Epithelial cell of prostate (primary cell): ENCODE measurements around the gene ZYG11B.
"Not testable (repeated sequence)": the region's sequence is repeated elsewhere in the genome, so short reads cannot be mapped to it uniquely, and the experiment has no call there.

Experiments
- DNase-seq: peaks from one replicate; pipeline ENCODE4 v3.0.0-alpha.2; 2011; ENCODE audit warnings: low read depth, low spot score
- H3K27ac ChIP-seq: fragments of 450-650 bp; 2 replicates; pipeline ENCODE4 v1.5.1; 2017; ENCODE audit warnings: mild to moderate bottlenecking

Gene ZYG11B

DNA sequence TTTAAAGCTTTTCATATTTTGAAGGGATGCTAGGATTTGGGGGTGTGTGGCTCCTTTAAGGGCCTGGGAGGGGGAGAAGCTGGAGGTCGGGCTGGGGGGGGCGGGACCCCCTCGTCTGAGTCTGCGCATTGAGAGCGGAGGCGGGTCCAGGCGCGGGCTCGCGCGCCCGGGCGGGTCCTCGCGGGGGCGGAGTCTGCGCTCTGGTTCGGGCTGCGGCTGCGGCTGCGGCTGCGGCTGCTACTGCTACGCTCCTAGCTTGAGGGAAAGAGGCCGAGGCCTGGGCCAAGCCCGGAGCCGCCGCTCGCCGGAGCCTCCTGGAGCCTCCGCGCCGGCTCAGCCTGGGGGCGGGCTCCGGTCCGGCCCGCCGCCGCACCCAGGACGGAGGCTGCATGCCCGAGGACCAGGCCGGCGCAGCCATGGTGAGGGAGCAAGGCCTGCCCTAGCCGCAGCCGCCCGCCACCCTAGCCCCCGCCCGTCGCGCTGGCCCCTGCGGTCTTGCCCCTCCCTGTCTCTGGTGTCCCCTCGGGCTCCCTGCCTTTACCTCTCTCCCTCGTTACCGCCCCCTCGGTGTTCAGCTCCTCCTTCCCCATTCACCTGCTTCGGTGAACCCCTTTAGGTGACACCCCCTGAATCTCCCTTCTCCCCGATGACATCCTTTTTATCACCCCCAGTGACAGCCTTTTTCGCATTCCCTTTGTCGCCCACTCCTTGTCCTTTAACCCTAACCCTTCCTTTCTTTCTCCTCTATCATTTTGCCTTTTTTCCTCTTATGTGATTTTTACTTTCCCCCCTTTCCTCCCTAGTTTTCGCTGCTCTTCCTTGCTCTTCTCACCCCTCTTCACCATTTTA is at the start of gene ZYG11B:
Gene ZYG11B (plus strand): TSS at position 189 of the 849 bp plus-strand sequence. CDS start 201 bp downstream, at position 390.
- peak within 1 kb of the TSS; percentile 35 for H3K27ac ChIP-seq
- DNase-seq = no peak

DNA sequence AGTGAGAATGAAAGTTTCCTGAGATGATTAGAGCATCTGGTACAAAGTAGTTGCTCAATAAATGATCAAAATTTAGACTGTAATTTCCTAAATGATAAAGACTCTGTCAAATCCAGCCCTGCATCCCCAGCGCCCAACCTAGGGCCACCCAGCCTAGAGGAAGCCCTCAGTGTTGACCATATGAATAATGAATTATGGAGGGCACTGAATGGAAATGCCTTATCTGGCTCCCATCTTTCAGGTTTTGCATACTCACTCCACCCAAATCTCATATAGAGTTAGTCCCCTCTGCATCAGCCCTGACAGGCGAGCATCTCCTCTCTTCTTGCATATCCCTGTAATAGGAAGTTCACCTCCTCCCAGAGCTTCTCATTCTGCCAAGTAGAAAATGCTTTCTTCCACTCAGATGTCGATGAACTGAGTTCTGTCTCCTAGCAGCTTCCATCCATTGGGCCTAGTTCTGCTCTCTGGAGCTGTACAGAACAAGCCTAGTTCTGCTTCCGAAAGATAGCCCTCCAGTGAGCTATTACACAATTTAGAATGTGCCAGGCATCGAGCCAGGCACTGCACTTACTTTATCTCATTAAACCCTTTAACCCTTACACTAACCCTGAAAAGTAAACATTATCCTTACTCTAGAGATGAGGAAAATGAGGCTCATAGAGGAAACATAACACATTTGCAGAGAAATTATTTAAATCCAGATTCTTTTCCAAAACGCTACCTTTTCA is 49.0 kb upstream of the ZYG11B start:
- DNase-seq = no peak
- no peak overlapping the region for H3K27ac ChIP-seq

DNA sequence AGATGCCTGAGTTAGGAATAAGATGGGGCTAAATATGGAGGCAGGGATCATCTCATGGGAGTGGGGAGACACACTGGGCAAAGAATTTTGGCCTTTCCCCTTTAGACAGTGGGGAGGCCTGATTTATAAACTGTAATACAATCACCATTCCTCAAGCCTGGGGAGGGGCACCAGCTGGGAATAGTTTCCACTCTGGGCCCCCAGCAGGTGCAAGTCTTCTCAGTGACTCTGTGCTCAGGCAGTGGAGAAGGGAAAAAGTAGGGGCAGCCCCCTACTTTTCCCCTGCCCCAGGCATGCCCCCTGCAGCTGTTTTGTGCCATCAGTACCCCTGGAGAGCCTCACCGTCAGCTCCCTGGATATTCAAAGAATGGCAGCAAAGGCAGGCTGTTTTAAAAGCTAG is 47.2 kb upstream of the ZYG11B start:
- no peak for DNase-seq

DNA sequence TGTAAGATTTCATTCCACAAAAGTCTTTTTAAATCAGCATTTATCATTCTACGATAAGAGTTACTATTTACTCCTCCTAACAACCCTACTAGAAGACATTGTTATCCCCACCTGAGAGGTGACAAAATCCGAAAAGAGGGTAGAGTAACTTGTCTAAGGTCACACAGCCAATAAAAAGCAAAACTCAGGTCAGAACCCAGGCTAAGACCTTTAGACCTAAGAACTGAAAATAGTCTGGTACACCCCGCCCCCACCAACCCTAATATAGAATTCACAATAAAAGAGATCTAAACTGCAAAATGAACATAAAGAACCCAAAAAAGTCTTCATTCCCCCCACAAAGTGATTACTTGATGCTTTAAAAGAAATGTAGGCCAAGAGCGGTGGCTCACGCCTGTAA is 46.8 kb upstream of the ZYG11B start:
- DNase-seq = no peak
- no peak overlapping the region for H3K27ac ChIP-seq

More for the DNA sequence above, 47.2 kb upstream of the ZYG11B start:
- no peak overlapping the region for H3K27ac ChIP-seq

DNA sequence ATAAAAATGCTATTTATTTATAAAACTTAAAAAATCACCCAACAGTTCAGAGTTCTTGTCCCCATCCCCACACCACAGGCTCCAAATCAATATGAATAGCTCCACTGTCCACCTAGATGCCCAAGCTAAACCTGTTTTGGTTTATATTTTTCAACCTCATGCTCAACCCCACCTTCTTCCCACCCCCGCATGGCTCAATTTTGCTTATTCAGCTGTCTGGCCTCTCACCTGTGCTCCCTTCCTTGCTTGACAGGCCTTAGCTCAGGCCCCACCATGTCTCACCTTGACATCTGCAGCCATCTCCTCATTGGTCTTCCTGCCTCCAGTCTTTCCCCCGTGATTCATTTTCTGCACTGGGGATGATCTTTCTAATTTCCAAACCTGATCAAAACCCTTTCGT is 45.9 kb upstream of the ZYG11B start:
- H3K27ac ChIP-seq = no peak overlapping the region

DNA sequence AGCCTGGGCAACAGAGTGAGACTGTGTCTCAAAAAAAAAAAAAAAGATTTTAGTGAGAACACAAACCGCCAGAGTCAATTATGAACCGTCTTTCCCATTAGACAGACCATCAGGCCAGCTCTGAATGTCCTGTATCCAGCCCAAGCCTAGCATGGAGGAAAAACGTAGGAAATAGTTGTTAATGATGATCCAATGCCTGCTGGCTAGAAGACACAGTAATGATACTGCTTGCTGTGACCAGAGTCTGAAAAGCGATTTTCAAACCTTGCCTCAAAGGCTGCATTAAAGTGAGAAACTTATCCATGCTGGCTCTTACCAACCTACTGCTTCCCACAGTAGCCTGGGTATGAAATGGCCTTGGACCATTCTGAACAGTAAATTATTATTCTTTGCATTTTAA is 45.1 kb upstream of the ZYG11B start:
- no peak overlapping the region for H3K27ac ChIP-seq
- DNase-seq = no peak

More for the DNA sequence above, 45.9 kb upstream of the ZYG11B start:
- DNase-seq = no peak

DNA sequence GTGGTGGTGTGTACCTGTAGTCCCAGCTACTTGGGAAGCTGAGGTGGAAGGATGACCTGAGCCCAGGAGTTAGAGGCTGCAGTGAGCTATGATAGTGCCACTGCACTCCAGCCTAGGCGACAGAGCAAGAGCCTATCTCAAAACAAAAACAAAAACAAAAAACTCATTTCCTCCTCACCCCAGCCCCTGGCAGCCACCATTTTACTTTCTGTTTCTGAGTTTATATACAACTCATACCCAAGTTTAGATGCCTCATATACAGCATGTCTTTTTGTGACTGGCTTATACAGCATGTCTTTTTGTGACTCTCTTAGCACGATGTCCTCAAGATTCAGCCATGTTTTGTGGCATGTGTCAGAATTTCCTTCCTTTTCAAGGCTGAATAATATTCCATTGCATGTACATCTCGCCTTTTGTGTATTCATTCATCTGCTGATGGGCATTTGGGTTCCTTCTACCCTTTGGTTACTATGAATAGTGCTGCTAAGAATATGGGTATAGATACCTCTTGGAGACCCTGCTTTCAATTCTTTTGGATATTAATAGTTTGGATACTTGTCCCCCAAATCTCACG is 42.8 kb upstream of the ZYG11B start:
- DNase-seq = no peak
- no peak overlapping the region for H3K27ac ChIP-seq

DNA sequence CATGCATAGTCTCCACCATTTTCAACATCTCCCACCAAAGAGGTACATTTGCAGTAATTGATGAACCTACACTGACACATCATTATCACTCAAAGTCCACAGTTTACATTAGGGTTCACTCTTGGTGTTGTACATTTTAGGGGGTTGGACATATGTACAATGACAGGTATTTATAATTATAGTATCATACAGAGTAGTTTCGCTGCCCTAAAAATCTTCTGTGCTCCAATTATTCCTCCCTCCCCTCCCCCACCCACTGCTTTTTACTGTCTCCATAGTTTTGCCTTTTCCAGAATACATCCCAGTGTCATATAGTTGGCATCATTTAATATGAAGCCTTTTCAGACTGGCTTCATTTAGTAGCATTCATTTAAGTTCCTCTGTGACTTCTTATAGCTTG is 41.7 kb upstream of the ZYG11B start:
- DNase-seq = no peak
- H3K27ac ChIP-seq = no peak overlapping the region

DNA sequence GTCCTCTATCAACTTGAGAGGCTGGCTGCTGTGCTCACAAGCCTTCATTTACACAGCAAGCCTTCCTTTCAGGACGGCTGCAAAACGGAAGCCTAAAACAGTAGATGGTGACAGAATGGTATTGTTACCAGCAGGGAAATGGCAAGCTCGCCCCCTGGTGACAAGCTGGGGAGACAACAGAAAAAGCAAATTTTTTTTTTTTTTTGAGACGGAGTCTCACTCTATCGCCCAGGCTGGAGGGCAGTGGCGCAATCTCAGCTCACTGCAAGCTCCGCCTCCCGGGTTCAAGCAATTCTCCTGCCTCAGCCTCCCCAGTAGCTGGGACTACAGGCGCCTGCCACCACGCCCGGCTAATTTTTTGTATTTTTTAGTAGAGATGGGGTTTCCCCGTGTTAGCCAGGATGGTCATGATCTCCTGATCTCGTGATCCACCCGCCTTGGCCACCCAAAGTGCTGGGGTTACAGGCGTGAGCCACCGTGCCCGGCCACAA is 39.9 kb upstream of the ZYG11B start:
- DNase-seq, H3K27ac ChIP-seq: not testable (repeated sequence)

DNA sequence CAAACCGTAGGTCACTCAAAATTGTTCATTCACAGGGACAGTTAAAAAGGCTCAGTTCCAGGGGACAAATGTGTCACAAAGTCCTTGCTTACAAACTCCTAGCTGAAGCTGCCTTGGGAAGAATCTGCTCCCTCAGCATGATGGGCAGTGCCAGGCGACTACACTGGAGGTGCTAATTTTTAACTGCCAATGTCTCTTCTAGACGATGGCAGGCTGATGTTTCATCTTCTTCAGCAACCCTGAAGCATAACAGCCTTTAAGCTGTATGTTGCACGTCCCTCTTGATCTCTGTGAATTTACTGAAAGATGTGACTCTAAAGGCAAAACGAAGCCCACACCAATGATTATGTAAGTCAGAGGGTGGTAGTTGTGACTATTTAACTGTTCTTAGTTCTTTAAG is 39.4 kb upstream of the ZYG11B start:
- no peak for DNase-seq
- H3K27ac ChIP-seq = no peak overlapping the region

DNA sequence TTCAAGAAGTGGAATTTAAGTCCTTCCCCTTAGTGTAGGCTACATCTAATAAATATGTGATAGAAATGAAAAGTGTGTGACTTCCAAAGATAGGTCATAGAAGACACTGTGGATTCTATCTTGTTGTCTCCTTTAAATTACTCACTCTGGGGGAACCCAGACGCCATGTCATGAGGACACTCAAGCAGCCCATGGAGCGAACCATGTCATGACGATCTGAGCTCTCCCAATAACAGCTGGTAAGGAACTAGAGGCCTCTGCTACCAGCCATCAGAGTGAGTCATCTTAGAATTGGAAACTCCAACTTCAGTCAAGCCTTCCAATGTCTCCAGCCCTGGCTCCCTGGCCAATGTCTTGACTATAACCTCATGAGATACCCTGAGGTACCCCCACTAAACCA is 34.4 kb upstream of the ZYG11B start:
- DNase-seq = no peak
- H3K27ac ChIP-seq = no peak overlapping the region

DNA sequence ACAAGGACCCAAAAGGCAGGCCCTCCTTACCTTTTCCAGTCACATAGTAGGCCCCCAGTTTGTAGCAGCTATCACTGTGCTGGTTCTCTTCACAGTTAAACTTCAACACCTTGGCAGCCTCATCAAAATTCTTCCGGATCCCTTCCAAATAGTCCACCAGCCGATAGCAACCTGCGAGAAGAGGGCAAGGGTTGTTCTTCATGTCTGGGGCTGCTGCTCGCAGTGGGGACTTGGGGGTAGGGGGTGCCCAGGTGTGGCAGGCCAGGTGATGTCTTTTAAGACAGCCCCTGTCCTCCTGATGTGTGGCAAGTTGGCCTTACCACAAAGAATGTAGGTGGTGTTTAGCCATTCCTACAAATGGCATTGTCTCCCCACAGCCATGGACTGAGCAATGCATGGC is 33.6 kb upstream of the ZYG11B start:
- no peak overlapping the region for H3K27ac ChIP-seq
- no peak for DNase-seq

DNA sequence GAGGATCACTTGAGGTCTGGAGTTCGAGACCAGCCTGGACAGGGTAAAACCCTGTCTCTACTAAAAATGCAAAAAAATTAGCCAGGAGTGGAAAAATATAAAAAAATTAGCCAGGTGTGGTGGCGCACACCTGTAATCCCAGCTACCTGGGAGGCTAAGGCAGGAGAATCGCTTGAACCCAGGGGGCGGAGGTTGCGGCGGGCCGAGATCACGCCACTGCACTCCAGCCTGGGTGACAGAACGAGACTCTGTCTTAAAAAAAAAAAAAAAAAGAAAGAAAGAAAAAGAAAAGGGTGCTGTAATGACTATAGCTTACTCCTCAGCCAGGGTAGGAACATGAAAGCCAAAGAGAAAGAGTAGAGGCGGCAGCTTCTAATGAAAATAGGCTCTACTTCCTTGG is 32.9 kb upstream of the ZYG11B start:
- H3K27ac ChIP-seq, DNase-seq: not testable (repeated sequence)

DNA sequence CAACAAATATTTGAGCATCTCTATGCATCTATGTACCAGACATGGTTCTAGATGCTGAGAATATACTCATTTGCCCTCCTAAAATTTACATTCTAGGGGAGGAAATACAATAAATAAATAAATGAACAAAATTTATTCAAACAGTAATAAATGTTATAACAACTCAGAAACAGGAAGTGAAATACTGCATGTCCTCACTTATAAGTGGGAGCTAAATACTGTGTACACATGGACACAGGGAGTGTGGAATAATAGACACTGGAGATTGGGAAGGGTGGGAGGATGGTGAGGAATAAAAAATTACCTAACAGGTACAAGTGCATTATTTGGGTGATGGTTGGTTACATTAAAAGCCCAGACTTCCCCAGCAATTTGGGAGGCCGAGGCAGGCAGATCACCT is 32.4 kb upstream of the ZYG11B start:
- H3K27ac ChIP-seq = no peak overlapping the region
- no peak for DNase-seq

DNA sequence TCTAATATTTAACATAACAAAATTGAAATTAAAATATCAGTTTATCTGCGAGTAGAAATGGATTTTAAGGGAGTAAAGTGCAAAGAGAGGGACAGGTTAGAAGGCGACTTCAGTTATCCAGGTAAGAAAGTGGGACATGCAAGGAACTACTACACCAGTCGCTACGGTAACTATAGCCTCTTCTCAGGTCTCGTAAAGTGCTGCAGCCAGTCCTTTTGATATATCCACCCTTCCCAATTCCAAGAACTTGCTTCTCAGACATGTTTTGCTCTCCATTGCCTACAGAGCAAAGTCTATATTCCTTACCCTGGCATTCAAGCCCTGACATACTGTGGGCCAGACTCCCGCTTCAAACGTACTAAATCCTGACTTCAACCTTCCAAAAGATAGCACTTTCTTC is 30.6 kb upstream of the ZYG11B start:
- no peak overlapping the region for H3K27ac ChIP-seq
- DNase-seq = no peak

DNA sequence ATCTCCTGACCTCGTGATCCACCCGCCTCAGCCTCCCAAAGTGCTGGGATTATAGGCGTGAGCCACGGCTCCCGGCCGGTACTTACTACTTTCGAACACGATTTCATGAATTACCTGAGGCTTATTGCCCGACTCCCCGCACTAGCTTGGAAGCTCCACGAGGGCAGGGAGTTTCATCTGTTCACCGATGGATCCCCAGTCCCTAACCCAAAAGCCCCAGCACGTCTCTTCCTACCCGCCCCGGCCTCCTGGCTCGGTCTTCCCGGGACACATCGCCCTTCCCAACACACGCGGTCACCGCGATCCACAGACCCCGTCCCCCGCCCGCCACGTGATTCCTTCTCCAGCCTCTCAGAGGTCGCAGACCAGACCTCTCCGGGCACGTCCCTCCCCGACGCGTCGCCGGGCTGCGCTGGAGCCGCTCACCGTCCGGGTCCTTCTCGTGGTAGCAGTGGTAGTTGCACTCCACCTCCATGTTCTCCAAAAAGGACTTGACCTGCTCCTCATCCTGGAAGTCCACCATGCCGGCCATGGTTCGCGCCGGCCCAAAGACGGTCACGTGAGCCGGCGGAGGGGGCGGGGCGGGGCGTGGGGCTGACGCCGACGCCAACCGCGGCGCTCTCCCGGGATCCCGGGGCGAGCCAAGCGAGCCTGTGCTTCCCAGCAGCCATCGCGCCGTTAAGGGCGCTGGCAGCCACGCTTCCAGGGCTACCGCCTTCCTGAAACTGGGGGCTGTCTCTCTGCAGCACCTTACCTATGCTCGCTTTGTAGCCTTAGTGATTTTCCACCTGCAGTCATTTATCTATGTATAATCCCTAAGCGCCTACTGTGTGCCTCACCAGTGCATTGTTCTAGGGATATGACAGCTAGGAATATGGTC is 28.2 kb upstream of the ZYG11B start, which contains the start of gene COA7:
Gene COA7 (minus strand): TSS at position 553 of the 880 bp plus-strand sequence. CDS start 21 bp downstream, at position 532.
- no peak for DNase-seq
- H3K27ac ChIP-seq = peak within 1 kb of the TSS; percentile 59

DNA sequence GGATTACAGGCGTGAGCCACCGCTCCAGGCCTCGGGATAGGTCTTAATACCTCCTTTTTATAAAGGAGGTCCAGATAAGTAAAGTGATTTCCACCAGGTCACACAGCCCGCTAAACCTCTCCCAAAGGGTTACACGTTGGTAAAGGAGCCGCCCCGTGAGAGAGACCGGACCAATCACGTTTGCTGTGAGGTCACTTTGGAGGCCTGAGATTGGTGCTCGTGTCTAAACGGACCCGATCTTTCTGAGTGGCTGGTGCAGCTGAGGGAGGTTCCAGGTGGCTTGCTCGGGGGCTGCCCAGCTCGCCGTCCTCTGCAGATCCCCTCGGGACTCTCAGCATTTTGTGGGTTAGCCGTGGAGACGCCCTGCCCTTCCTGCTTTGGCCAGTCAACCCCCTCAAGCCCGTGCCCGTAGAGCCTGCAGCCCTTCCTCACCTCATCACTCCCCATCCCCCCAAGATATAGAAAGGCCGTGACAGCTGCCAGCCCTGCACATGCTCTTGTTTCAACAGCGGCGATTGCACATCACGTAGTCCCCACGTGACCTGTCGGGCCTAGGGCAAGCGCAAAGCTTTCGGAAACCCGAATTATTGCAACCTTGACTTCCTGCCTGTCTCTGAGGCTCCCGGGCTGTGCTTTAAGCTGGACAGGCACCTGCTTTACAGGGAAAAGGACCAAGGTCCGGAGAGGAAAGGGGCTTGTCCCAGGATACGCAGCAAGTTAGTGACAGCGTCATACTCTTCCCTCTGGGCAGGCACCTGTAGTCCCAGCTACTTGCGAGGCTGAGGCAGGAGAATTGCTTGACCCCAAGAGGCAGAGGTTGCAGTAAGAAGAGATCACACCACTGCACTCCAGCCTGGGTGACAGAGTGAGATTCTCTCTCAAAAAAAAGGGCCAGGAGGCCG is 23.1 kb upstream of the ZYG11B start:
- no peak for DNase-seq
- H3K27ac ChIP-seq = peak overlapping the region; percentile 46

DNA sequence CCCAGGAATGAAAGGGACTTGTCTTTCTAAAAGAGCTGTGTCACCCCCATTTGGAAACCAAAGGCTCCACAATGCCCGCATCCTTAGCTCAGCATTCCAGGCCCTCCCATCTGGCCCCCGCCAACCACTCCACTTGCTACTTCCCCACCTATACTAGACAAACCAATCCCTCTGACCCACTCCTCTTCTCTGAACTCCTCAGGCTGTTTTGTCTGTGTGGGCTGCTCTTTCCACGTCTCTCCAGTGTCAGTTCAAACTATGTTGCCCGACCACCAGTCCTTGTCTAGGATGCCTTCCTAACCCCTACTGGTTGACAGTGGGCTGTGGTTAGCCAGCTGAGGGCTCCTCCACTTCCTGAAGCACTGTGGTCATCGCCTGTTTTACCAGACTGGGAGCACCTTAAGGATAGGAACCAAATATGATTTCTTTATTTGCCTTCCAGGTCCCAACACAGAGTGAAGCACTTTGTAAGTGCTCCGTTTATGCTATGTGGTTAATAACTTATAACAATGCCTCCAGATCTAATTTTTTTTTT is 20.1 kb upstream of the ZYG11B start:
- no peak for DNase-seq
- H3K27ac ChIP-seq = no peak overlapping the region
